Liver (tissue), 9 donors: ENCODE measurements around the gene PDCD2L. TPM values are rescaled to one million over a fixed set of nuclear protein-coding genes. Genes with fewer than 3 reads are reported as not detected.

Source experiments
- DNase-seq: peaks from one replicate; pipeline ENCODE4 v3.0.0-alpha.2; 2017; ENCODE audit warnings: low spot score
- H3K27ac ChIP-seq, 2 donors: one replicate each; pipeline ENCODE4 v1.7.0; 2013; ENCODE audit warnings: inconsistent platforms in 2 of 2, low read length in 2 of 2, control low read depth in 1 of 2, low read depth in 1 of 2, mild to moderate bottlenecking in 1 of 2
- H3K27me3 ChIP-seq, 4 donors: one replicate each; pipeline versions ENCODE4 v1.6.1 to v1.7.0; 2013; ENCODE audit warnings: low read length in 3 of 4, inconsistent platforms in 1 of 4, mild to moderate bottlenecking in 1 of 4, moderate library complexity in 1 of 4; ENCODE audit not compliant: control insufficient read depth in 4 of 4, insufficient read depth in 4 of 4
- H3K36me3 ChIP-seq, 4 donors: one replicate each; pipeline versions ENCODE4 v1.6.1 to v1.7.0; 2013; ENCODE audit warnings: low read length in 3 of 4, mild to moderate bottlenecking in 3 of 4, low read depth in 1 of 4, moderate library complexity in 1 of 4; ENCODE audit not compliant: control insufficient read depth in 4 of 4, insufficient read depth in 3 of 4
- H3K4me1 ChIP-seq, 4 donors: one replicate each; pipeline versions ENCODE4 v1.6.1 to v1.7.0; 2013; ENCODE audit warnings: low read length in 3 of 4, mild to moderate bottlenecking in 3 of 4, moderate library complexity in 1 of 4; ENCODE audit not compliant: control insufficient read depth in 4 of 4, insufficient read depth in 4 of 4
- H3K4me3 ChIP-seq, 3 donors: one replicate each; pipeline versions ENCODE4 v1.6.1 to v1.7.0; 2013; ENCODE audit warnings: low read length in 3 of 3, control low read depth in 1 of 3, low read depth in 1 of 3, mild to moderate bottlenecking in 1 of 3
- H3K9ac ChIP-seq, 2 donors: one replicate each; pipeline ENCODE4 v1.7.0; 2013; ENCODE audit warnings: low read length in 2 of 2, mild to moderate bottlenecking in 2 of 2, moderate library complexity in 2 of 2, control low read depth in 1 of 2, low read depth in 1 of 2
- H3K9me3 ChIP-seq, 4 donors: one replicate each; pipeline versions ENCODE4 v1.6.1 to v1.7.0; 2013; ENCODE audit warnings: low read length in 3 of 4; ENCODE audit not compliant: control insufficient read depth in 4 of 4
- CTCF ChIP-seq: fragments of 150-350 bp; IDR thresholded peaks from 2 replicates; pipeline ENCODE4 v1.5.1; 2017; ENCODE audit warnings: improper control_type of control experiment, low read depth, low read length; ENCODE audit not compliant: missing input control
- EGR1 ChIP-seq, 2 donors: IDR thresholded peaks; 2 replicates each; pipeline ENCODE4 v1.6.1; 2016 to 2018; ENCODE audit warnings: antibody characterized with exemption in 2 of 2, low read depth in 2 of 2
- FOXA2 ChIP-seq: IDR thresholded peaks from 2 replicates; pipeline ENCODE4 v1.6.1; 2016; ENCODE audit warnings: antibody characterized with exemption
- GABPA ChIP-seq, 2 donors: IDR thresholded peaks in 1 of 2; conservative IDR thresholded peaks in 1 of 2; 2 replicates each; pipeline ENCODE4 v1.6.1; 2016; ENCODE audit warnings: antibody characterized with exemption in 2 of 2, mild to moderate bottlenecking in 1 of 2, moderate library complexity in 1 of 2
- JUND ChIP-seq, 2 donors: IDR thresholded peaks; 2 replicates each; pipeline ENCODE4 v1.6.1; 2016; ENCODE audit warnings: antibody characterized with exemption in 2 of 2
- MAX ChIP-seq: IDR thresholded peaks from 2 replicates; pipeline ENCODE4 v1.6.1; 2016; ENCODE audit warnings: antibody characterized with exemption
- NR2F2 ChIP-seq: IDR thresholded peaks from 2 replicates; pipeline ENCODE4 v1.6.1; 2016; ENCODE audit warnings: antibody characterized with exemption
- RAD21 ChIP-seq, 2 donors: IDR thresholded peaks; 2 replicates each; pipeline ENCODE4 v1.6.1; 2016; ENCODE audit warnings: antibody characterized with exemption in 2 of 2, mild to moderate bottlenecking in 2 of 2
- REST ChIP-seq: IDR thresholded peaks from 2 replicates; pipeline ENCODE4 v1.6.1; 2016; ENCODE audit warnings: antibody characterized with exemption, mild to moderate bottlenecking
- SP1 ChIP-seq: IDR thresholded peaks from 2 replicates; pipeline ENCODE4 v1.6.1; 2018; ENCODE audit warnings: antibody characterized with exemption, mild to moderate bottlenecking
- TAF1 ChIP-seq: conservative IDR thresholded peaks from 2 replicates; pipeline ENCODE4 v1.6.1; 2016; ENCODE audit warnings: antibody characterized with exemption, mild to moderate bottlenecking
- ZBTB33 ChIP-seq: IDR thresholded peaks from 2 replicates; pipeline ENCODE4 v1.6.1; 2016; ENCODE audit warnings: antibody characterized with exemption
- WGBS: extraction: QIAGEN DNeasy Blood & Tissue Kit; methylation state at CpG from one replicate; pipeline ENCODE4 v1.1.7; 2013; 5-methylcytosine and 5-hydroxymethylcytosine counted together
- polyA plus RNA-seq, 2 donors: library from polyadenylated mRNA; stranded (reverse) in 1 of 2; unstranded in 1 of 2; fragments of 200-250 nt in 1 of 2; fragments of >200 nt in 1 of 2; fragmentation: Nextera tagmentation in 1 of 2; extraction: Ambion mirVana in 1 of 2; gene quantifications; one replicate each; pipeline versions ENCODE4 v1.2.1 to v1.2.3, GENCODE V29; 2013 to 2015
- total RNA-seq, 2 donors: library from RNA; depleted of rRNA; stranded (reverse); fragments of >200 nt; gene quantifications; one replicate each; pipeline ENCODE4 v1.2.3, GENCODE V29; 2014
- donor health status: healthy.
- donor health status: healthy.
- donor health status: healthy.
- donor health status: healthy.
- donor health status: healthy.

Gene PDCD2L
- total and polyA plus RNA-seq, 4 donors = 3.8 to 7.6 (median 5.1) TPM

GRCh38 chr19:34393629-34394028 lies 10.6 kb upstream of the PDCD2L start:
- no peaks in the 10 kb centered on the region for H3K4me1 ChIP-seq
- no peak overlapping the region for H3K9ac ChIP-seq
- no peak for TF ChIP-seq CTCF
- TF ChIP-seq RAD21 (IDR thresholded peaks at IDR 0.05) = no peak
- TF ChIP-seq SP1 = no peak
- no peak for TF ChIP-seq REST
- no peak for TF ChIP-seq NR2F2
- TF ChIP-seq ZBTB33 = no peak
- TF ChIP-seq EGR1 (IDR thresholded peaks at IDR 0.05; ENCODE audit: low read depth in 2 of 2) = no peak
- no peak for TF ChIP-seq FOXA2
- TF ChIP-seq JUND (IDR thresholded peaks at IDR 0.05) = no peak
- no peak for DNase-seq
- H3K36me3 ChIP-seq = peaks cover 10 to 96% (median 62%) of the 10 kb centered on the region in 4 donors
- H3K9me3 ChIP-seq = no peaks in the 10 kb centered on the region
- 93% methylated on average over 14 of the region's 14 CpGs for WGBS
- H3K27ac ChIP-seq = no peak overlapping the region
- H3K4me3 ChIP-seq = no peak overlapping the region
- no peaks in the 10 kb centered on the region for H3K27me3 ChIP-seq

GRCh38 chr19:34397853-34398252 lies 6.3 kb upstream of the PDCD2L start:
- Histone ChIP-seq H3K9me3 (no peaks in the 10 kb centered on the region), H3K27ac (no peak overlapping the region), H3K4me3 (no peak overlapping the region), H3K27me3 (no peaks in the 10 kb centered on the region), H3K4me1 (no peaks in the 10 kb centered on the region), H3K36me3 (peaks cover 19 to 72% (median 51%) of the 10 kb centered on the region in 4 donors), H3K9ac (no peak overlapping the region)
- no peak for DNase-seq
- TF ChIP-seq ZBTB33 = no peak
- no peak for TF ChIP-seq GABPA (IDR thresholded peaks at IDR 0.05 in 1 of 2, conservative IDR thresholded peaks at IDR 0.05 in 1 of 2)
- no peak for TF ChIP-seq EGR1 (IDR thresholded peaks at IDR 0.05; ENCODE audit: low read depth in 2 of 2)
- no peak for TF ChIP-seq CTCF
- no peak for TF ChIP-seq MAX
- no peak for TF ChIP-seq TAF1
- WGBS = 98% methylated on average over 1 of the region's 1 CpG
